Measurements from ENCODE around the gene MYO15B.

DNA sequence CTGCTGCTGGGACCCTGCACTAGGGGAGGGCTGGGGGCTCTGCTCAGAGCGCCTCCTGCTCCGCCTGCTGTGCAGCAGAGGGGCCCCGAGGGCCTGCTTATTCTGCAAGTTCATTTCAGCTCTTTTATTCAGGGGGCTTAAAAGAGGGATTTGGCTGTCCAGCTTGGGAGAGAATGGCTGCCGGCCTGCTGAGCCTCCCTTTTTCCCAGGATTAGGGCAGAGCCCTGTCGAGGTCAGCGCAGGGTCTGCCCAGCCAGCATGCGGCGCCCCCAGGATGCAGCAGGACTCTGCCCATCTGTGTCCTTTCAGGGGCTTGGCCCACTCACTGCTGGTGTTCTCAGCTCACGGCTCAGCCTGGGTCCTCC lies 46.8 kb downstream of the MYO15B start:
- TF ChIP-seq, protein P1, sequence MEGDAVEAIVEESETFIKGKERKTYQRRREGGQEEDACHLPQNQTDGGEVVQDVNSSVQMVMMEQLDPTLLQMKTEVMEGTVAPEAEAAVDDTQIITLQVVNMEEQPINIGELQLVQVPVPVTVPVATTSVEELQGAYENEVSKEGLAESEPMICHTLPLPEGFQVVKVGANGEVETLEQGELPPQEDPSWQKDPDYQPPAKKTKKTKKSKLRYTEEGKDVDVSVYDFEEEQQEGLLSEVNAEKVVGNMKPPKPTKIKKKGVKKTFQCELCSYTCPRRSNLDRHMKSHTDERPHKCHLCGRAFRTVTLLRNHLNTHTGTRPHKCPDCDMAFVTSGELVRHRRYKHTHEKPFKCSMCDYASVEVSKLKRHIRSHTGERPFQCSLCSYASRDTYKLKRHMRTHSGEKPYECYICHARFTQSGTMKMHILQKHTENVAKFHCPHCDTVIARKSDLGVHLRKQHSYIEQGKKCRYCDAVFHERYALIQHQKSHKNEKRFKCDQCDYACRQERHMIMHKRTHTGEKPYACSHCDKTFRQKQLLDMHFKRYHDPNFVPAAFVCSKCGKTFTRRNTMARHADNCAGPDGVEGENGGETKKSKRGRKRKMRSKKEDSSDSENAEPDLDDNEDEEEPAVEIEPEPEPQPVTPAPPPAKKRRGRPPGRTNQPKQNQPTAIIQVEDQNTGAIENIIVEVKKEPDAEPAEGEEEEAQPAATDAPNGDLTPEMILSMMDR (IDR thresholded peaks at IDR 0.05; ENCODE audit: borderline replicate concordance, extremely low read depth, low read length, poor library complexity, severe bottlenecking) = no peak
- TF ChIP-seq EZH2 (IDR thresholded peaks at IDR 0.05; ENCODE audit: borderline replicate concordance, low read depth, low read length, severe bottlenecking) = no peak
